Mesothelial cell of epicardium (in vitro differentiated cells): ENCODE measurements around the gene MYO1D. TPM values are rescaled to one million over a fixed set of nuclear protein-coding genes. Genes with fewer than 3 reads are reported as not detected.

Experiments
- DNase-seq, 2 experiments: peaks; one replicate each; pipeline ENCODE4 v3.0.0; 2021; ENCODE audit warnings: low spot score in 2 of 2; ENCODE audit not compliant: unreplicated experiment in 2 of 2
- H3K27ac Mint-ChIP-seq: 2 replicates; pipeline ENCODE4 v1.8.0; 2021; ENCODE audit warnings: mixed read lengths
- H3K27me3 Mint-ChIP-seq: 2 replicates; pipeline ENCODE4 v1.8.0; 2021; ENCODE audit warnings: low read depth, mixed read lengths
- H3K36me3 Mint-ChIP-seq: 2 replicates; pipeline ENCODE4 v1.8.0; 2021; ENCODE audit warnings: mixed read lengths
- H3K4me1 Mint-ChIP-seq: 2 replicates; pipeline ENCODE4 v1.8.0; 2021; ENCODE audit warnings: mixed read lengths
- H3K4me3 Mint-ChIP-seq: 2 replicates; pipeline ENCODE4 v1.8.0; 2021; ENCODE audit warnings: mild to moderate bottlenecking, moderate library complexity, mixed read lengths
- H3K9me3 Mint-ChIP-seq: 2 replicates; pipeline ENCODE4 v1.8.0; 2021; ENCODE audit warnings: mixed read lengths
- total RNA-seq: library from RNA; stranded (reverse); gene quantifications from 3 replicates; pipeline ENCODE4 v1.2.1, GENCODE V29; 2021
- TF ChIP-seq, protein P1 (sequence below): fragments of 200-600 bp; sonication (generic); IDR thresholded peaks from one replicate; pipeline ENCODE4 v1.5.0; 2021; ENCODE audit warnings: antibody characterized with exemption; ENCODE audit not compliant: unreplicated experiment

Gene MYO1D
- total RNA-seq, 1 donor from 2014 or later: 48.6 TPM

DNA sequence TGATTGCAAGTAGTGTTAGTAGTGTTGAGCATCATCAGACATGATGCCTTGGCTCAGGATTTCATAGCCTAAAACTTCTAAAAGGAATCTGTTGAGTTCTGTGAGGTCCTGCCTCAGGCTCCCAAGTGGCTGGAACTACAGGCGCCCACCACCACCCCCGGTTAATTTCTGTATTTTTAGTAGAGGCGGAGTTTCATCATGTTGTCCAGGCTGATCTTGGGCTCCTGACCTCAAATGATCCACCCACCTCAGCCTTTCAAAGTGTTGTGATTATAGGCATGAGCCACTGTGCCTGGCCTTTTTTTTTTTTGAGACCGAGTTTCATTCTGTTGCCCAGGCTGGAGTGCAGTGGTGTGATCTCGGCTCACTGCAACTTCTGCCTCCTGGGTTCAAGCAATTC lies 427.0 kb downstream of the MYO1D start:
- H3K27me3 Mint-ChIP-seq: no peaks in the 10 kb centered on the region
- DNase-seq: no peak
- H3K9me3 Mint-ChIP-seq: no peaks in the 10 kb centered on the region
- peaks cover 22% of the 10 kb centered on the region for H3K4me1 Mint-ChIP-seq
- peaks cover 30% of the 10 kb centered on the region for H3K36me3 Mint-ChIP-seq
- TF ChIP-seq, protein P1, sequence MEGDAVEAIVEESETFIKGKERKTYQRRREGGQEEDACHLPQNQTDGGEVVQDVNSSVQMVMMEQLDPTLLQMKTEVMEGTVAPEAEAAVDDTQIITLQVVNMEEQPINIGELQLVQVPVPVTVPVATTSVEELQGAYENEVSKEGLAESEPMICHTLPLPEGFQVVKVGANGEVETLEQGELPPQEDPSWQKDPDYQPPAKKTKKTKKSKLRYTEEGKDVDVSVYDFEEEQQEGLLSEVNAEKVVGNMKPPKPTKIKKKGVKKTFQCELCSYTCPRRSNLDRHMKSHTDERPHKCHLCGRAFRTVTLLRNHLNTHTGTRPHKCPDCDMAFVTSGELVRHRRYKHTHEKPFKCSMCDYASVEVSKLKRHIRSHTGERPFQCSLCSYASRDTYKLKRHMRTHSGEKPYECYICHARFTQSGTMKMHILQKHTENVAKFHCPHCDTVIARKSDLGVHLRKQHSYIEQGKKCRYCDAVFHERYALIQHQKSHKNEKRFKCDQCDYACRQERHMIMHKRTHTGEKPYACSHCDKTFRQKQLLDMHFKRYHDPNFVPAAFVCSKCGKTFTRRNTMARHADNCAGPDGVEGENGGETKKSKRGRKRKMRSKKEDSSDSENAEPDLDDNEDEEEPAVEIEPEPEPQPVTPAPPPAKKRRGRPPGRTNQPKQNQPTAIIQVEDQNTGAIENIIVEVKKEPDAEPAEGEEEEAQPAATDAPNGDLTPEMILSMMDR: no peak
- no peak overlapping the region for H3K4me3 Mint-ChIP-seq
- H3K27ac Mint-ChIP-seq: no peak overlapping the region

DNA sequence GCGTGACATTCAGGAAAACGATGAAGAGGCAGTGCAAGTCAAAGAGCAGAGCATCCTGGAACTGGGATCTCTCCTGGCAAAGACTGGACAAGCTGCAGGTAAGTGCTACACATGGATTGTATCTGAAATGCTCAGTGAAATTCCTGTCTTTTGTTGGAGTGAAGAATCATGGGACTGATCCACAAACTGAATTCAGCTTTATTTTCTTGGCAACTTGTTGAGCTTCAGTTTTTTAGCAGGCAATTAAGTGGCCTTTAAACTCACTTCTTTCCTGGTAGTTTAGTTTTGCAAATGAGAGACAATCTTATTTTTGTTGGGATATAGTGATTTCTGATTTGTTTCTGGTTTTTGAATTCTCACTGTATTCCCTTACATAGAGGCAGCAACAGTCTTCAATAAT lies 430.0 kb downstream of the MYO1D start:
- peaks cover 22% of the 10 kb centered on the region for H3K4me1 Mint-ChIP-seq
- H3K27me3 Mint-ChIP-seq: peaks cover 9% of the 10 kb centered on the region
- H3K9me3 Mint-ChIP-seq: peaks cover 3% of the 10 kb centered on the region
- H3K4me3 Mint-ChIP-seq: no peak overlapping the region
- H3K27ac Mint-ChIP-seq: no peak overlapping the region
- TF ChIP-seq, protein P1: no peak
- peaks cover 21% of the 10 kb centered on the region for H3K36me3 Mint-ChIP-seq
- DNase-seq: no peak

DNA sequence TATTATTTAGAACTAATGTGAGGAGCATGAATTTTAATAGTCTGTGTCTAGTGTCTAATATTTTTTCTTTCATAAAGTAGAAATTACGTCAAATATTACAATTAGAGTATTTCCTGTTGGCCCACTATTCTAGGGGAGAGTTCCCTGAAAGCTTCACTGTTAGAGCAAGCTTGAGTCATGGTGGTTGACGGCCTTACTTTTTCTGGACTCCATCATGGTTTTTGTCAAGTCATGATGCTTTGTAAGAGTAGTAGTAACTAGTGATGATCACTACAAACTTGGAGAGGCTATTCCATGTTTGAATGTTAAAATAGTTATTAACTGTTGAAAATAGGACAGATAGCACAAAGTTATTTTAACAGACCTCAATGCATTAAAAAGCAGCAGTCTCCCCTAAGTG lies 431.0 kb downstream of the MYO1D start:
- peak overlapping the region; percentile 92 for H3K4me3 Mint-ChIP-seq
- H3K9me3 Mint-ChIP-seq: peaks cover 3% of the 10 kb centered on the region
- TF ChIP-seq, protein P1: no peak
- peaks cover 14% of the 10 kb centered on the region for H3K36me3 Mint-ChIP-seq
- H3K27ac Mint-ChIP-seq: peak overlapping the region; percentile 96
- peaks cover 22% of the 10 kb centered on the region for H3K4me1 Mint-ChIP-seq
- peaks cover 19% of the 10 kb centered on the region for H3K27me3 Mint-ChIP-seq
- no peak for DNase-seq

GRCh38 chr17:32445497-32445896 lies 431.4 kb downstream of the MYO1D start:
- no peak for DNase-seq
- Mint-ChIP-seq H3K9me3 (peaks cover 3% of the 10 kb centered on the region), H3K27ac (peak overlapping the region; percentile 96)

GRCh38 chr17:32445074-32445415 lies 431.9 kb downstream of the MYO1D start:
- Mint-ChIP-seq H3K27me3 (peaks cover 20% of the 10 kb centered on the region), H3K36me3 (peaks cover 9% of the 10 kb centered on the region), H3K9me3 (peaks cover 3% of the 10 kb centered on the region), H3K4me3 (peak overlapping the region; percentile 92), H3K27ac (peak overlapping the region; percentile 96), H3K4me1 (peaks cover 22% of the 10 kb centered on the region)
- no peak for DNase-seq
- TF ChIP-seq, protein P1: no peak

More at GRCh38 chr17:32445497-32445896, 431.4 kb downstream of the MYO1D start:
- Mint-ChIP-seq H3K4me1 (peaks cover 22% of the 10 kb centered on the region), H3K4me3 (peak overlapping the region; percentile 92), H3K36me3 (peaks cover 11% of the 10 kb centered on the region), H3K27me3 (peaks cover 20% of the 10 kb centered on the region)
- TF ChIP-seq, protein P1: no peak
